ENCODE results near the gene MACO1.
A peak's percentile ranks its signal among the peaks of the same experiment; 100 is the strongest.

The MACO1 gene

GRCh38 chr1:25494952-25495351, 64.3 kb downstream of the MACO1 start:
- no peak overlapping the region for H3K4me3 ChIP-seq (ENCODE audit: low read length)
- no peak for TF ChIP-seq CTCF (IDR thresholded peaks at IDR 0.05; ENCODE audit: insufficient read depth, low read depth, low read length, missing control alignments)
- no peak for DNase-seq (ENCODE audit: low read depth)

GRCh38 chr1:25500694-25501093, 70.0 kb downstream of the MACO1 start:
- no peak for TF ChIP-seq CTCF (IDR thresholded peaks at IDR 0.05; ENCODE audit: insufficient read depth, low read depth, low read length, missing control alignments)
- no peak for DNase-seq (ENCODE audit: low read depth)
- no peak overlapping the region for H3K4me3 ChIP-seq (ENCODE audit: low read length)

- DNase-seq (ENCODE audit: low read depth) = peak; percentile 74
These were observed 70.8 kb downstream of the MACO1 start for GRCh38 chr1:25501235-25502058.

GRCh38 chr1:25502957-25503356, 72.3 kb downstream of the MACO1 start:
- TF ChIP-seq CTCF (IDR thresholded peaks at IDR 0.05; ENCODE audit: insufficient read depth, low read depth, low read length, missing control alignments) = no peak
- DNase-seq (ENCODE audit: low read depth) = peak; percentile 49
- no peak overlapping the region for H3K4me3 ChIP-seq (ENCODE audit: low read length)

More at GRCh38 chr1:25501235-25502058, 70.8 kb downstream of the MACO1 start:
- H3K4me3 ChIP-seq (ENCODE audit: low read length) = no peak overlapping the region
- TF ChIP-seq CTCF (IDR thresholded peaks at IDR 0.05; ENCODE audit: insufficient read depth, low read depth, low read length, missing control alignments) = peak; percentile 21

- H3K4me3 ChIP-seq (ENCODE audit: low read length) = no peak overlapping the region
- TF ChIP-seq CTCF (IDR thresholded peaks at IDR 0.05; ENCODE audit: insufficient read depth, low read depth, low read length, missing control alignments) = peak; percentile 65
- DNase-seq (ENCODE audit: low read depth) = peak; percentile 64
These were observed 73.1 kb downstream of the MACO1 start for GRCh38 chr1:25503551-25504426.

- DNase-seq (ENCODE audit: low read depth) = no peak
- TF ChIP-seq CTCF (IDR thresholded peaks at IDR 0.05; ENCODE audit: insufficient read depth, low read depth, low read length, missing control alignments) = no peak
- no peak overlapping the region for H3K4me3 ChIP-seq (ENCODE audit: low read length)
These were observed 74.3 kb downstream of the MACO1 start for GRCh38 chr1:25504706-25505595.
